K562 (cell line): ENCODE measurements around the gene TCAP. TPM values are rescaled to one million over a fixed set of nuclear protein-coding genes. Genes with fewer than 3 reads are reported as not detected.

Experiments used
- ATAC-seq: fragments of 200-7000 bp; cut with Tn5 transposase; 3 replicates; pipeline ENCODE4 v1.9.1; 2020; ENCODE audit warnings: moderate library complexity
- BruUV-seq: library from RNA; stranded (reverse); fragments of 400-500 nt; replicated peaks from 2 replicates; lab custom pipeline; 2021; lab: Mats Ljungman, UMichigan
- CTCF ChIA-PET: fragments of 300-600 bp; formaldehyde crosslinking; extraction: SDS; loops from one replicate; lab custom pipeline; 2021; ENCODE audit warnings: low intra/inter-chr PET ratio; lab: Yijun Ruan, JAX
- POLR2A ChIA-PET: fragments of 300-600, 350-650 bp; sonication (Branson Sonifier 250); formaldehyde crosslinking; extraction: SDS; loops from one replicate; lab custom pipeline; 2021; ENCODE audit warnings: antibody characterized with exemption, inconsistent platforms; lab: Yijun Ruan, JAX
- DNase-seq, 4 experiments: peaks; one replicate each; pipeline versions ENCODE4 v3.0.0 to v3.0.0-alpha.2; 2011 to 2018; ENCODE audit warnings: low spot score in 3 of 4, mixed read lengths in 3 of 4; ENCODE audit errors: extremely low read depth in 1 of 4
- FAIRE-seq: peaks from 2 replicates; lab custom pipeline; 2011; peaks lifted over from hg19 to GRCh38; lab: Jason Lieb, UNC
- H2AFZ ChIP-seq: 2 replicates; pipeline ENCODE4 v1.6.0; 2011; ENCODE audit warnings: low read depth, low read length, control low read depth, inconsistent platforms
- H3K27ac ChIP-seq: fragments of 200-600 bp; 3 replicates; pipeline ENCODE4 v1.8.0; 2011; ENCODE audit warnings: low read depth, mild to moderate bottlenecking, control low read depth, inconsistent platforms, low read length, moderate library complexity, mixed read lengths; ENCODE audit errors: extremely low read depth
- H3K27me3 ChIP-seq, 2 experiments: fragments of 300-600 bp in 1 of 2; 2 replicates in 1 of 2; 3 replicates in 1 of 2; pipeline versions ENCODE4 v1.6.0 to v1.8.0; 2011; ENCODE audit warnings: inconsistent platforms in 2 of 2, low read length in 2 of 2, mild to moderate bottlenecking in 1 of 2, mixed read lengths in 1 of 2, moderate library complexity in 1 of 2; ENCODE audit not compliant: control insufficient read depth in 2 of 2, insufficient read depth in 2 of 2
- H3K36me3 ChIP-seq: fragments of 300-600 bp; 3 replicates; pipeline ENCODE4 v1.8.0; 2011; ENCODE audit warnings: mild to moderate bottlenecking, low read length, inconsistent platforms; ENCODE audit not compliant: control insufficient read depth, insufficient read depth
- H3K4me1 ChIP-seq, 2 experiments: fragments of 200-600 bp in 1 of 2; replicated peaks in 1 of 2; 2 replicates in 1 of 2; 3 replicates in 1 of 2; pipeline versions ENCODE4 v1.5.1 to v1.8.0; 2011; ENCODE audit warnings: inconsistent platforms in 2 of 2, low read length in 2 of 2, mild to moderate bottlenecking in 1 of 2, mixed read lengths in 1 of 2, moderate library complexity in 1 of 2; ENCODE audit not compliant: control insufficient read depth in 2 of 2, insufficient read depth in 2 of 2
- H3K4me2 ChIP-seq: 2 replicates; pipeline ENCODE4 v1.6.1; 2011; ENCODE audit warnings: low read length, control low read depth, inconsistent platforms, mixed read lengths; ENCODE audit not compliant: insufficient read depth
- H3K4me3 ChIP-seq: fragments of 200-600 bp; sonication (generic), shearing (Covaris generic); 2 replicates; pipeline ENCODE4 v1.5.1; 2016; ENCODE audit warnings: control low read depth, inconsistent platforms
- H3K79me2 ChIP-seq: fragments of 200-600 bp; 3 replicates; pipeline ENCODE4 v1.8.0; 2011; ENCODE audit warnings: low read length, inconsistent platforms; ENCODE audit not compliant: control insufficient read depth, insufficient read depth
- H3K9ac ChIP-seq, 2 experiments: 2 replicates each; pipeline versions ENCODE4 v1.6.0 to v1.6.1; 2011; ENCODE audit warnings: low read depth in 2 of 2, low read length in 2 of 2, control low read depth in 1 of 2, inconsistent platforms in 1 of 2, mild to moderate bottlenecking in 1 of 2, mixed read lengths in 1 of 2; ENCODE audit not compliant: insufficient read depth in 1 of 2
- H3K9me1 ChIP-seq: one replicate; pipeline ENCODE4 v1.6.0; 2011; ENCODE audit warnings: inconsistent platforms, mild to moderate bottlenecking, low read length, moderate library complexity; ENCODE audit not compliant: control insufficient read depth, insufficient read depth
- H3K9me3 ChIP-seq: replicated peaks from 2 replicates; pipeline ENCODE4 v1.5.1; 2011; ENCODE audit warnings: low read depth, low read length, inconsistent platforms; ENCODE audit not compliant: control insufficient read depth, insufficient read depth
- H4K20me1 ChIP-seq: replicated peaks from 2 replicates; pipeline ENCODE4 v1.6.1; 2011; ENCODE audit warnings: low read length, inconsistent platforms, mixed read lengths; ENCODE audit not compliant: control insufficient read depth, insufficient read depth
- BHLHE40 ChIP-seq: IDR thresholded peaks from 2 replicates; pipeline ENCODE4 v1.6.1; 2011; ENCODE audit warnings: low read length, improper control_type of control experiment
- ZBTB7A ChIP-seq: IDR thresholded peaks from 2 replicates; pipeline ENCODE4 v1.6.1; 2011; ENCODE audit warnings: low read depth, mild to moderate bottlenecking, low read length, moderate library complexity, borderline replicate concordance; ENCODE audit not compliant: control insufficient read depth
- ZFPM2 ChIP-seq: fragments of 250-450 bp; sonication (Bioruptor Pico); IDR thresholded peaks from 2 replicates; pipeline ENCODE4 v1.5.1; 2022; ENCODE audit warnings: mild to moderate bottlenecking
- WGBS: fragments of 100-300 bp; shearing (Covaris generic); methylation state at CpG from one replicate; pipeline ENCODE4 v1.1.6; 2016; ENCODE audit warnings: low coverage, mixed read lengths; ENCODE audit not compliant: insufficient coverage; ENCODE audit errors: missing lambda C conversion rate; 5-methylcytosine and 5-hydroxymethylcytosine counted together
- in situ Hi-C: fragments of 300-500 bp; cut with MboI; formaldehyde crosslinking; loops from 4 replicates; pipeline ENCODE4 v1.15.0; 2018; ENCODE audit warnings: inconsistent platforms, mixed read lengths
- intact Hi-C: fragments of 100-400 bp; cut with micrococcal nuclease; formaldehyde crosslinking; loops from 2 replicates; pipeline ENCODE4 v1.14.2; 2022
- polyA plus RNA-seq, 8 experiments: library from polyadenylated mRNA; depleted of rRNA in 4 of 8; stranded (reverse) in 5 of 8; unstranded in 3 of 8; fragments of >200 nt; fragmentation: Nextera tagmentation in 2 of 8; fragmentation: Illumina TruSeq in 1 of 8; extraction: Ambion mirVana in 2 of 8; extraction: Trizol in 1 of 8; gene quantifications; 2 replicates each; pipeline versions ENCODE4 v1.2.1 to v1.2.3, GENCODE V29; 2011 to 2014; ENCODE audit warnings: inconsistent platforms in 1 of 8, missing spikeins in 1 of 8
- total RNA-seq, 7 experiments: library from RNA; depleted of rRNA in 6 of 7; stranded (reverse); fragments of >200 nt in 6 of 7; fragmentation: Illumina TruSeq in 2 of 7; extraction: Trizol in 2 of 7; gene quantifications; 2 replicates each; pipeline versions ENCODE4 v1.2.1 to v1.2.3, GENCODE V29; 2011 to 2021; ENCODE audit warnings: low replicate concordance in 1 of 7

TCAP gene
- total and polyA plus RNA-seq, 9 of the 15 experiments (the other 6 are each of a cell fraction or from before 2014, with no cell fraction given), result 0.33 to 1.4 (median 0.82) TPM; not detected in 2

- Histone ChIP-seq H3K27me3 (no peaks in the 10 kb centered on the region), H3K79me2 (peaks cover 13% of the 10 kb centered on the region; the same call in 2 of the 3 replicates), H3K4me2 (no peak overlapping the region), H3K4me3 (no peak overlapping the region), H3K9me1 (no peaks in the 10 kb centered on the region), H4K20me1 (no peaks in the 10 kb centered on the region; the same call in 1 of the 2 replicates), H3K9me3 (no peaks in the 10 kb centered on the region), H2AFZ (no peak overlapping the region), H3K27ac (no peak overlapping the region), H3K9ac (peak overlapping the region in 1 of 2 experiments; percentile 31; a peak in 1 of 4 replicates), H3K36me3 (0 out of 3 replicates have a peak, but pooled peaks cover 2% of the 10 kb centered on the region), H3K4me1 (peaks cover 38 to 93% of the 10 kb centered on the region in 2 experiments)
- TF ChIP-seq BHLHE40 (no peak), ZBTB7A (no peak), ZFPM2 (no peak)
- 64% methylated on average over 4 of the region's 4 CpGs for WGBS
- DNase-seq (no peak), FAIRE-seq (no peak), ATAC-seq (no peak)
- POLR2A ChIA-PET, result interaction anchor here (0.7 to 3.4 kb wide), 10 partner anchors 10 to 303 kb away, joined by 3 to 16 read pairs (median 4); partner anchors contain the start of gene PGAP3
- intact Hi-C loops (loop anchor here (5.0 kb wide), 1 partner anchor 82 kb away; no protein-coding TSS in a partner anchor), in situ Hi-C loops (loop anchor here (5.0 kb wide), 1 partner anchor 48 kb away; no protein-coding TSS in a partner anchor)
- BruUV-seq, result no TSS peak
- CTCF ChIA-PET, result interaction anchor here (1.4 to 8.3 kb wide), 2 partner anchors 49 to 83 kb away, joined by 6 to 131 read pairs; no protein-coding TSS in a partner anchor
Observed at GRCh38 chr17:39670746-39671145, 5.6 kb downstream of the TCAP start.
